Fibroblast of the aortic adventitia (primary cell): ENCODE results near the gene SPATA20. TPM values are rescaled to one million over a fixed set of nuclear protein-coding genes. Genes with fewer than 3 reads are reported as not detected.

Experiments used
- DNase-seq: peaks from one replicate; pipeline ENCODE4 v3.0.0-alpha.2; 2010; ENCODE audit warnings: low read depth
- H3K4me3 ChIP-seq: 2 replicates; pipeline ENCODE4 v1.5.1; 2011; ENCODE audit warnings: low read depth, mild to moderate bottlenecking, control low read depth, low read length, moderate library complexity
- total RNA-seq: library from RNA; depleted of rRNA; stranded (reverse); fragments of >200 nt; gene quantifications from 2 replicates; pipeline ENCODE4 v1.2.3, GENCODE V29; 2012; ENCODE audit warnings: low replicate concordance
- TF ChIP-seq, protein P1 (sequence below): IDR thresholded peaks from 2 replicates; pipeline ENCODE4 v1.5.1; 2011; ENCODE audit warnings: mild to moderate bottlenecking, low read length, control low read depth, inconsistent platforms; ENCODE audit not compliant: insufficient read depth

The SPATA20 gene
- total RNA-seq, 1 donor, result 63.6 TPM

DNA sequence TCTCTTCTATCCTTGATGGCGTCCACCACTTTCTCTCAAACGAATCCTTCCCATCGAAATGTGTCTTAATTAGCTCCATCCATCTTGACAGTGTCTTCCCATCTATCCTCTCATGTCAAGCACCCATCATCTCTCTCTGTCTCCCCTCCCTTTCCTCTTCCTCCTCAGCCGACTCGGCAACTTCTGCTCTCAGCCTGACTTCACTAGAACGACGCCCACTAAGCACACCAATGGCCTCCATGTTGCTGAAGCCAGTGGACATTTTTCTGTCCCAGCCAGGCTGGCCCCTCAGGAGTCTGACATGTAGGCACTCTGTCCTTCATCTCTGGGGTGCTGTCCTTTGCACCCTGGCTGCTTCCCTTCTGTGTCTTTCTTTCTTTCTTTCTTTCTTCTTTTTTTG is 2.5 kb upstream of the SPATA20 start:
- H3K4me3 ChIP-seq, result no peak overlapping the region
- TF ChIP-seq, protein P1, sequence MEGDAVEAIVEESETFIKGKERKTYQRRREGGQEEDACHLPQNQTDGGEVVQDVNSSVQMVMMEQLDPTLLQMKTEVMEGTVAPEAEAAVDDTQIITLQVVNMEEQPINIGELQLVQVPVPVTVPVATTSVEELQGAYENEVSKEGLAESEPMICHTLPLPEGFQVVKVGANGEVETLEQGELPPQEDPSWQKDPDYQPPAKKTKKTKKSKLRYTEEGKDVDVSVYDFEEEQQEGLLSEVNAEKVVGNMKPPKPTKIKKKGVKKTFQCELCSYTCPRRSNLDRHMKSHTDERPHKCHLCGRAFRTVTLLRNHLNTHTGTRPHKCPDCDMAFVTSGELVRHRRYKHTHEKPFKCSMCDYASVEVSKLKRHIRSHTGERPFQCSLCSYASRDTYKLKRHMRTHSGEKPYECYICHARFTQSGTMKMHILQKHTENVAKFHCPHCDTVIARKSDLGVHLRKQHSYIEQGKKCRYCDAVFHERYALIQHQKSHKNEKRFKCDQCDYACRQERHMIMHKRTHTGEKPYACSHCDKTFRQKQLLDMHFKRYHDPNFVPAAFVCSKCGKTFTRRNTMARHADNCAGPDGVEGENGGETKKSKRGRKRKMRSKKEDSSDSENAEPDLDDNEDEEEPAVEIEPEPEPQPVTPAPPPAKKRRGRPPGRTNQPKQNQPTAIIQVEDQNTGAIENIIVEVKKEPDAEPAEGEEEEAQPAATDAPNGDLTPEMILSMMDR, result no peak
- no peak for DNase-seq

DNA sequence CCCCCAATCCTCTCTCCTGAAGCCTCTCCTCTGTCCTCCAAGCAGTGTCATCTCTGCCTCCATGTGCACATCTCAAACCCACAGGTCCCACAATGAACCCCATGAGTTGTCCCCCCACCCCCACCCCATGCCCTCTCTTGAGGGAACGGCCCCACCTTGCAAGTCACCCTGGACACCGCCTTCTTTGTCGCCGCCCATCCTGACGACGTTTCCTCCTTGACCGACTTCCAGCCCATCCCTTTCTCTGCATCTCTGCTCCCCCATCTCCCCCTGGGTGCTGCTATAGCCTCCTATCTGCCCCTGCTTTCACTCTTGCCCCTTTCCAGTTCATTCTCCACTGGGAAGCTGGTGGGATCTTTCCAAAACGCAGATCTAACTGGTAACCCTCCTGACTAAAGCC is 1.7 kb upstream of the SPATA20 start:
- no peak for DNase-seq
- TF ChIP-seq, protein P1, result no peak
- H3K4me3 ChIP-seq, result no peak overlapping the region

DNA sequence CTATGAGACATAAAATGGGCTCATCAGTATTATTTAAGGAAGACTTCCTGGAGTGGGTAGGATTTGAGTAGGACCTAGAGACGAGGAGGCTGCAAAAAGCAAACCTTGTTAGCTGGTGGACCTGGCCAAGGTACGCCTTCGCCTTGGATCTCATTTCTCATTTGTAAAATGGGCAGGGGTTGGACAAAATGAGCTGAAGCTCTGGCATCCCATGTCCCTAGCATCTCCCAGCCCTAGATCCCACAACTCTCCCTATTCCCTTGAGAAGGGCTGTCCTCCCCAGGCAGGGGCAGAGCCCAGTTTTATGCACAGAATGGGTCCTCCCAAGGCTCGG is 306 bp upstream of the SPATA20 start:
- H3K4me3 ChIP-seq, result peak overlapping the region; percentile 18
- TF ChIP-seq, protein P1, result no peak

DNA sequence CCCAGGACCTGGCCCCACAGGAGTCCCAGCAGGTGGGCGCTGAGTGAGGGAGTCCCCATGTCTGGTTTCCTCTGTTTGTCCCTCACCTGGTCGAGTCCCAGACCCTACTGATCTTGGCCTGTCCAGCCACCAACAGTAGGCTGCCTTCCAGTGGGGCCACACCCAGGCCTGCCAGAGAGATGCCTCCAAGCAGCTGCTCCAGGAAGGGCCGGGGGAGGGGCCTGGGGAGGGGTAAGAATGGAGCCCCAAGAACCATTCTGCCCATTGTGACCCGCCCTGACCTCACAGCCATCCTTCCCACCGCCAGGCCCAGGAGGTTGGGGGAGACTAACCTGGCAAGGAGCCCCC is 736 bp downstream of the SPATA20 start:
- TF ChIP-seq, protein P1, result no peak
- peak overlapping the region; percentile 77 for H3K4me3 ChIP-seq
- no peak for DNase-seq

More for the DNA sequence above, 306 bp upstream of the SPATA20 start:
- DNase-seq, result no peak

DNA sequence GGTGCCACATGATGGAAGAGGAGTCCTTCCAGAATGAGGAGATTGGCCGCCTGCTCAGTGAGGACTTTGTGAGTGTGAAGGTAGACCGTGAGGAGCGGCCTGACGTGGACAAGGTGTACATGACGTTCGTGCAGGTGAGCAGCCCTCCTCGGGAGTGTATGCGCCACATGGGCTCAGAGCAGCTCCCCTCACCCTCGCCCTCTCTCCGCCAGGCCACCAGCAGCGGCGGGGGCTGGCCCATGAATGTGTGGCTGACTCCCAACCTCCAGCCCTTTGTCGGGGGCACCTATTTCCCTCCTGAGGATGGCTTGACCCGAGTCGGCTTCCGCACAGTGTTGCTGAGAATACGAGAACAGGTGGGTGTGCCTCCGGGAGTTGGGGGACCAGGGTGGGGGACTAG is 1.9 kb downstream of the SPATA20 start:
- DNase-seq, result no peak
- H3K4me3 ChIP-seq, result no peak overlapping the region
- TF ChIP-seq, protein P1, result no peak

DNA sequence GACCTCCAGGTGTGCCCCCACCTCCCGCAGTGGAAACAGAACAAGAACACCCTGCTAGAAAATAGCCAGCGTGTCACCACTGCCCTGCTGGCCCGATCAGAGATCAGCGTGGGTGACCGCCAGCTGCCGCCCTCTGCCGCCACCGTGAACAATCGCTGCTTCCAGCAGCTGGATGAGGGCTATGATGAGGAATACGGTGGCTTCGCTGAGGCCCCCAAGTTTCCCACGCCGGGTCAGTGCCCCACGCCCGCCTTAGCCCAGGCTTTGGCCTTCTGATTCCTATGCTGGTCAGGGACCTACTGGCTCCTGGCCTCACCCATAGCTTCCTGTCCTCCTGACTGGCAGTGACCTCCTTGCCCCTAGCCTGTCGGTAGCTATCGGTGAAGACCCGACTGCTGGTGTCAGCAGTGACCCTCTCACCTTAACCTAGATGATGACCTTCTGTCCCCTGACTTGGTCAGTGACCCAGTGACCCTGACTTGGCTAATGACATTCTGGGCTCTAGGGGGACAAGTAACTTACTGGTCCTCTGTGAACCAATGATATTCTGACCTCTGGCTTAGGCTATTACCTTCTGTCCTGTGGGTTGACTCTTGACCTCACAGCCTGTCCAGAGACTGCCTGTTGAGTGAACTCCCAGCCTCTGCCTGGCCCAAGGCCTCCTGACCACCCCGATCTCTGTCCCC is 2.4 kb downstream of the SPATA20 start:
- no peak for DNase-seq
- TF ChIP-seq, protein P1, result no peak
- no peak overlapping the region for H3K4me3 ChIP-seq

DNA sequence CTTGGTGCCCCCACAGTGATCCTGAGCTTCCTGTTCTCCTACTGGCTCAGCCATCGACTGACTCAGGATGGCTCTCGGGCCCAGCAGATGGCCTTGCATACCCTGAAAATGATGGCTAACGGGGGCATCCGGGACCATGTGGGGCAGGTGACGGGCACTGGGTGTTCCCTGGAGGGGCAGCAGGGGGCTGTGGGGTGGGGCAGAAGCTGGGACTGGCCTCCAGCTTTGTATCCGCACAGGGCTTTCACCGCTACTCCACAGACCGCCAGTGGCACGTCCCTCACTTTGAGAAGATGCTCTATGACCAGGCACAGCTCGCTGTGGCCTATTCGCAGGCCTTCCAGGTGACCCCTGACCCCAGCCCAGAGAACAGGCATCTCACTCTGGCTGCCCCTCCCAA is 3.0 kb downstream of the SPATA20 start:
- H3K4me3 ChIP-seq, result no peak overlapping the region
- TF ChIP-seq, protein P1, result no peak
- DNase-seq, result no peak
